GM23338 (cell line): ENCODE measurements around the gene OGA. TPM values are rescaled to one million over a fixed set of nuclear protein-coding genes. Genes with fewer than 3 reads are reported as not detected.

Source experiments
- ATAC-seq: fragments of 200-7000 bp; cut with Tn5 transposase; 3 replicates; pipeline ENCODE4 v1.9.1; 2020
- DNase-seq: peaks from one replicate; pipeline ENCODE4 v3.0.0-alpha.2; 2015; ENCODE audit warnings: low spot score
- H2AFZ ChIP-seq: fragments of 200-600 bp; sonication (generic); 2 replicates; pipeline ENCODE4 v1.8.0; 2016; ENCODE audit warnings: antibody characterized with exemption, mild to moderate bottlenecking, moderate library complexity
- H3F3A ChIP-seq: fragments of 200-600 bp; sonication (generic); replicated peaks from 2 replicates; pipeline ENCODE4 v1.8.0; 2017; ENCODE audit warnings: antibody characterized with exemption, mixed run types, low read depth
- H3K27ac ChIP-seq: fragments of 200-600 bp; sonication (generic); 2 replicates; pipeline ENCODE4 v1.6.1; 2016; ENCODE audit warnings: low read depth
- H3K27me3 ChIP-seq: fragments of 200-600 bp; sonication (generic); 2 replicates; pipeline ENCODE4 v1.8.0; 2016; ENCODE audit warnings: mild to moderate bottlenecking, mixed run types, moderate library complexity; ENCODE audit not compliant: insufficient read depth
- H3K36me3 ChIP-seq: fragments of 200-600 bp; sonication (generic); 2 replicates; pipeline ENCODE4 v1.8.0; 2016; ENCODE audit warnings: mild to moderate bottlenecking; ENCODE audit not compliant: insufficient read depth
- H3K4me1 ChIP-seq: fragments of 200-600 bp; sonication (generic); 2 replicates; pipeline ENCODE4 v1.8.0; 2016; ENCODE audit warnings: mild to moderate bottlenecking, moderate library complexity; ENCODE audit not compliant: insufficient read depth
- H3K4me2 ChIP-seq: fragments of 200-600 bp; sonication (generic); 2 replicates; pipeline ENCODE4 v1.7.1; 2017; ENCODE audit warnings: mixed run types
- H3K4me3 ChIP-seq: fragments of 200-600 bp; sonication (generic); 2 replicates; pipeline ENCODE4 v1.6.1; 2016; ENCODE audit warnings: mixed run types
- H3K79me2 ChIP-seq: fragments of 200-600 bp; sonication (generic); replicated peaks from 2 replicates; pipeline ENCODE4 v1.8.0; 2017; ENCODE audit warnings: mild to moderate bottlenecking; ENCODE audit not compliant: insufficient read depth
- H3K9me2 ChIP-seq: fragments of 200-600 bp; sonication (generic); 2 replicates; pipeline ENCODE4 v1.8.0; 2017; ENCODE audit not compliant: insufficient read depth
- H4K20me1 ChIP-seq: fragments of 200-600 bp; sonication (generic); replicated peaks from 2 replicates; pipeline ENCODE4 v1.8.0; 2017; ENCODE audit warnings: mild to moderate bottlenecking; ENCODE audit not compliant: insufficient read depth
- H3K27ac Mint-ChIP-seq: 2 replicates; pipeline ENCODE4 v1.8.0; 2020; ENCODE audit warnings: inconsistent platforms, mild to moderate bottlenecking, moderate library complexity, mixed read lengths
- H3K27me3 Mint-ChIP-seq: 3 replicates; pipeline ENCODE4 v1.8.0; 2022; ENCODE audit warnings: low read depth, mild to moderate bottlenecking, moderate library complexity, mixed read lengths, inconsistent platforms; ENCODE audit not compliant: insufficient read depth, poor library complexity
- H3K36me3 Mint-ChIP-seq: 3 replicates; pipeline ENCODE4 v1.8.0; 2021; ENCODE audit warnings: low read depth, mild to moderate bottlenecking, inconsistent platforms, moderate library complexity, mixed read lengths
- H3K4me1 Mint-ChIP-seq: 3 replicates; pipeline ENCODE4 v1.8.0; 2020; ENCODE audit warnings: mild to moderate bottlenecking, inconsistent platforms, mixed read lengths
- H3K4me3 Mint-ChIP-seq: 3 replicates; pipeline ENCODE4 v1.8.0; 2021; ENCODE audit warnings: moderate library complexity, mild to moderate bottlenecking, inconsistent platforms, mixed read lengths
- H3K9me3 Mint-ChIP-seq: 3 replicates; pipeline ENCODE4 v1.8.0; 2020; ENCODE audit warnings: moderate library complexity, mild to moderate bottlenecking, inconsistent platforms, mixed read lengths
- CREB1 ChIP-seq: fragments of 250-450 bp; sonication (Bioruptor Pico); IDR thresholded peaks from 2 replicates; pipeline ENCODE4 v1.5.0; 2020; ENCODE audit warnings: low read depth, mild to moderate bottlenecking, moderate library complexity
- CTCF ChIP-seq, 2 experiments: fragments of 200-600 bp in 1 of 2; sonication (generic) in 1 of 2; conservative IDR thresholded peaks; 2 replicates each; pipeline versions ENCODE4 v1.5.1 to v1.6.1; 2016 to 2017; ENCODE audit warnings: antibody characterized with exemption in 2 of 2, low read depth in 2 of 2, mild to moderate bottlenecking in 2 of 2, moderate library complexity in 1 of 2
- ETS1 ChIP-seq: IDR thresholded peaks from 2 replicates; pipeline ENCODE4 v1.6.1; 2016; ENCODE audit warnings: antibody characterized with exemption
- EZH2 ChIP-seq: fragments of 200-600 bp; sonication (generic); IDR thresholded peaks from one replicate; pipeline ENCODE4 v1.8.0; 2017; ENCODE audit warnings: antibody characterized with exemption, mild to moderate bottlenecking, low read depth; ENCODE audit not compliant: unreplicated experiment
- EZH2phosphoT487 ChIP-seq: fragments of 200-600 bp; sonication (generic); IDR thresholded peaks from one replicate; pipeline ENCODE4 v1.8.1; 2018; ENCODE audit warnings: antibody characterized with exemption; ENCODE audit not compliant: unreplicated experiment
- JUNB ChIP-seq: IDR thresholded peaks from one replicate; pipeline ENCODE4 v1.6.1; 2016; ENCODE audit warnings: antibody characterized with exemption; ENCODE audit not compliant: unreplicated experiment
- NANOG ChIP-seq: IDR thresholded peaks from 2 replicates; pipeline ENCODE4 v1.6.1; 2016; ENCODE audit warnings: antibody characterized with exemption, borderline replicate concordance
- POLR2AphosphoS5 ChIP-seq: IDR thresholded peaks from 2 replicates; pipeline ENCODE4 v1.6.1; 2016; ENCODE audit warnings: antibody characterized with exemption, low read depth
- REST ChIP-seq: IDR thresholded peaks from one replicate; pipeline ENCODE4 v1.6.1; 2018; ENCODE audit warnings: antibody characterized with exemption; ENCODE audit not compliant: unreplicated experiment
- ZNF114 ChIP-seq: fragments of 250-450 bp; sonication (Bioruptor Pico); IDR thresholded peaks from 2 replicates; pipeline ENCODE4 v1.5.0; 2020; ENCODE audit warnings: mild to moderate bottlenecking, moderate library complexity
- ZNF462 ChIP-seq: fragments of 250-450 bp; sonication (Bioruptor Pico); IDR thresholded peaks from 2 replicates; pipeline ENCODE4 v1.5.0; 2020; ENCODE audit warnings: mild to moderate bottlenecking, moderate library complexity
- long read RNA-seq: library from polyadenylated mRNA; unstranded; transcript quantifications from one replicate; pipeline ENCODE4 v2.0.0, GENCODE V29; 2020; ENCODE audit not compliant: unreplicated experiment
- polyA plus RNA-seq: library from polyadenylated mRNA; unstranded; fragments of >200 nt; fragmentation: Nextera tagmentation; extraction: Ambion mirVana; gene quantifications from 2 replicates; pipeline ENCODE4 v1.2.1, GENCODE V29; 2016
- total RNA-seq: library from RNA; depleted of rRNA; stranded (reverse); fragments of >200 nt; shearing (Covaris generic); gene quantifications from 2 replicates; pipeline ENCODE4 v1.2.3, GENCODE V29; 2014; rRNA removed

The OGA gene
- 112 and 131 TPM in 2 replicates for total RNA-seq
- 68.1 and 68.4 TPM in 2 replicates for polyA plus RNA-seq
- long read RNA-seq, partial matches to known transcripts = 10 of 12 reads
- long read RNA-seq, other reads (novel, unspliced or antisense) = 0 of 12 reads

- H2AFZ ChIP-seq = peak within 1 kb of the TSS; percentile 14; the same call in 1 of the 2 replicates
Observed at GRCh38 chr10:101818119-101818871, at the start of gene OGA. Gene OGA (minus strand): TSS chr10:101818444. CDS start chr10:101818022, 422 bp downstream.

More at GRCh38 chr10:101818119-101818871, at the start of gene OGA:
- Mint-ChIP-seq H3K36me3 (no peaks in the 10 kb centered on the region), H3K27me3 (peaks cover 9% of the 10 kb centered on the region), H3K9me3 (no peaks in the 10 kb centered on the region; the same call in 2 of the 3 replicates), H3K4me3 (peak within 1 kb of the TSS; percentile 86), H3K4me1 (peaks cover 20% of the 10 kb centered on the region; the same call in 2 of the 3 replicates), H3K27ac (peak within 1 kb of the TSS; percentile 99)
- Histone ChIP-seq H3K36me3 (no peaks in the 10 kb centered on the region), H3K4me3 (peak within 1 kb of the TSS; percentile 88), H3K27ac (peak within 1 kb of the TSS; percentile 85), H3K9me2 (no peaks in the 10 kb centered on the region), H3F3A (no peaks in the 10 kb centered on the region), H3K27me3 (no peaks in the 10 kb centered on the region), H3K79me2 (peaks cover 57% of the 10 kb centered on the region), H3K4me1 (peaks cover 24% of the 10 kb centered on the region), H4K20me1 (peaks cover 36% of the 10 kb centered on the region), H3K4me2 (peak within 1 kb of the TSS; percentile 91)
- DNase-seq (peak; percentile 99), ATAC-seq (peak; percentile 87)
- TF ChIP-seq POLR2AphosphoS5 = peak; percentile 97
- TF ChIP-seq EZH2phosphoT487 = no peak
- TF ChIP-seq ZNF462 (CRISPR knock-in tag) = no peak
- TF ChIP-seq ZNF114 (CRISPR knock-in tag) = no peak
- 0 out of 2 replicates have a peak, but pooled peaks have one; percentile 11 for TF ChIP-seq ETS1
- TF ChIP-seq REST = no peak
- TF ChIP-seq NANOG = no peak
- no peak for TF ChIP-seq EZH2
- peak; percentile 58; the same call in 1 of the 2 replicates for TF ChIP-seq CREB1 (CRISPR knock-in tag)
- TF ChIP-seq JUNB = no peak
- TF ChIP-seq CTCF (conservative IDR thresholded peaks at IDR 0.05; ENCODE audit: low read depth in 2 of 2) = no peak
